Astrocyte (in vitro differentiated cells and primary cell): ENCODE results near the gene GLP2R. TPM values are rescaled to one million over a fixed set of nuclear protein-coding genes. Genes with fewer than 3 reads are reported as not detected.
A peak's percentile ranks its signal among the peaks of the same experiment; 100 is the strongest.

Source experiments
- DNase-seq: peaks from one replicate; pipeline ENCODE4 v3.0.0-alpha.2; 2010; ENCODE audit warnings: low read depth
- FAIRE-seq: peaks from 2 replicates; lab custom pipeline; 2011; peaks lifted over from hg19 to GRCh38; lab: Jason Lieb, UNC
- H2AFZ ChIP-seq: 2 replicates; pipeline ENCODE4 v1.6.0; 2012; ENCODE audit warnings: low read depth, low read length, inconsistent platforms
- H3K27ac ChIP-seq: 2 replicates; pipeline ENCODE4 v1.5.1; 2011; ENCODE audit warnings: low read depth, low read length, inconsistent platforms
- H3K27me3 ChIP-seq: 2 replicates; pipeline ENCODE4 v1.6.0; 2011; ENCODE audit warnings: low read length, inconsistent platforms; ENCODE audit not compliant: insufficient read depth
- H3K36me3 ChIP-seq: 2 replicates; pipeline ENCODE4 v1.5.1; 2011; ENCODE audit warnings: low read length, inconsistent platforms; ENCODE audit not compliant: insufficient read depth
- H3K4me1 ChIP-seq: 2 replicates; pipeline ENCODE4 v1.5.1; 2011; ENCODE audit warnings: low read length, inconsistent platforms; ENCODE audit not compliant: insufficient read depth
- H3K4me2 ChIP-seq: 2 replicates; pipeline ENCODE4 v1.6.0; 2012; ENCODE audit warnings: low read length, inconsistent platforms
- H3K4me3 ChIP-seq: 2 replicates; pipeline ENCODE4 v1.5.1; 2011; ENCODE audit warnings: low read depth, mild to moderate bottlenecking, low read length, inconsistent platforms; ENCODE audit not compliant: insufficient read depth
- H3K79me2 ChIP-seq: 2 replicates; pipeline ENCODE4 v1.6.0; 2012; ENCODE audit warnings: mild to moderate bottlenecking, low read length, inconsistent platforms; ENCODE audit not compliant: insufficient read depth
- H3K9ac ChIP-seq: 2 replicates; pipeline ENCODE4 v1.6.0; 2012; ENCODE audit warnings: mild to moderate bottlenecking, low read length, inconsistent platforms
- H3K9me3 ChIP-seq: 2 replicates; pipeline ENCODE4 v1.5.1; 2012; ENCODE audit warnings: low read depth, mild to moderate bottlenecking, low read length, inconsistent platforms; ENCODE audit not compliant: insufficient read depth
- H4K20me1 ChIP-seq: 2 replicates; pipeline ENCODE4 v1.6.0; 2012; ENCODE audit warnings: low read length, inconsistent platforms; ENCODE audit not compliant: insufficient read depth
- H3K27ac Mint-ChIP-seq: one replicate; pipeline ENCODE4 v1.8.0; 2021; ENCODE audit warnings: mild to moderate bottlenecking, mixed read lengths; ENCODE audit not compliant: unreplicated experiment
- H3K27me3 Mint-ChIP-seq: one replicate; pipeline ENCODE4 v1.8.0; 2021; ENCODE audit warnings: low read depth, mixed read lengths; ENCODE audit not compliant: unreplicated experiment
- H3K36me3 Mint-ChIP-seq: one replicate; pipeline ENCODE4 v1.8.0; 2021; ENCODE audit warnings: low read depth, mixed read lengths; ENCODE audit not compliant: unreplicated experiment
- H3K4me1 Mint-ChIP-seq: one replicate; pipeline ENCODE4 v1.8.0; 2021; ENCODE audit warnings: low read depth, mixed read lengths; ENCODE audit not compliant: unreplicated experiment
- H3K4me3 Mint-ChIP-seq: one replicate; pipeline ENCODE4 v1.8.0; 2021; ENCODE audit warnings: mild to moderate bottlenecking, moderate library complexity, mixed read lengths; ENCODE audit not compliant: unreplicated experiment
- H3K9me3 Mint-ChIP-seq: one replicate; pipeline ENCODE4 v1.8.0; 2021; ENCODE audit warnings: mild to moderate bottlenecking, mixed read lengths; ENCODE audit not compliant: unreplicated experiment
- EZH2 ChIP-seq: IDR thresholded peaks from 2 replicates; pipeline ENCODE4 v1.6.1; 2012; ENCODE audit warnings: mild to moderate bottlenecking, low read length, inconsistent platforms; ENCODE audit not compliant: insufficient read depth
- total RNA-seq: library from RNA; stranded (reverse); gene quantifications from 2 replicates; pipeline ENCODE4 v1.2.1, GENCODE V29; 2021
- TF ChIP-seq, protein P1 (sequence below): IDR thresholded peaks from 2 replicates; pipeline ENCODE4 v1.5.1; 2011; ENCODE audit warnings: low read depth, mild to moderate bottlenecking, inconsistent platforms, low read length, moderate library complexity; ENCODE audit not compliant: insufficient read depth

GLP2R gene
- total RNA-seq, 1 donor from 2014 or later = 0.41 TPM

DNA sequence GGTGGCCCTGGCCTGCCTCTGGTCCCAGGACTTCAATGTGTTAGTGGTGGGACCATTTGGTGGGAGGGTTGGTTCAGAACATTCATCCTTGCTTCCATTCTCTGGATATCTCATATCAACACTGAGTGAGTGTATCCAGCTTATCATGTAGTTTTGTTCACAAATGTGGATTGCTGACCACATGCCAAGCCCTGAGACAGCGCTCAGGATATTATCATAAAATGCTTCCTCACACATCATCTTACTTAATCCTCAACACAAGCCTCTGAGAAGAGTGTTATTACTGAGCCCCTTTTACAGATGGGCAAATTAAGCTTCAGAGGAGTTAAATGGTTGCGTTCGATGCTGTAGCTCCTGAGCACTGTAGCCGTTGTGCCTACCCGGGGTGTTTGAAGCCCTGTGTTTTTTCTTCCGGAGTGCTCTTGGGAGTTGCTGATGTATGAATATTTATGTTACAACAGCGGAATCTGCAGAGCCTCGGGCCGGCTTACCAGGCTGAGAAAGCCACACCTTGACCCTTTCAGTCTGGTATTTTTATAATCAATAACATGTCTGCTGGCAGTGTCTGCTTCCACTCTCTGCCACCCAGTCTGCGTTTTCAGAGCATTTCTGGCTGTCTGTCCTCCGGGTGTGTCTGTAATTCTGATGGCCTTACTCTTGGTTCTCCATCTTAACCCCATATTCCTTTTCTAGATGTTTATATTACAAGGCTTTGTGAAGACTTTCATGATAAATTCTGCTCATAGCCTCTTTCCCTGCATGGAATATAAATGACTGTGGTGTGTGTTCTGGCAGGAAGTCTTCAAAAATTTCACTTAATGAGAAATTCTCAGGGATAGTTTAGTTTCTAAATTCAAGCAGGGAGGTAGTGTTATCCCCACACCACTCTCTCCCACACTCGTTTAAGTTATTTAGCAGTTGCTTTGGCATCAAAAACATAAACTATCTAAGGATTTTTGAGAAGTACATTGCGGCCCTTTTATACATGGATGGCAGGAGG, 2.9 kb downstream of the GLP2R start:
- Histone ChIP-seq H2AFZ (no peak overlapping the region), H3K9me3 (no peaks in the 10 kb centered on the region), H3K79me2 (no peaks in the 10 kb centered on the region), H3K4me2 (no peak overlapping the region), H3K36me3 (no peaks in the 10 kb centered on the region), H3K27me3 (peaks cover 2% of the 10 kb centered on the region), H3K27ac (no peak overlapping the region), H3K4me3 (no peak overlapping the region), H3K9ac (no peak overlapping the region), H3K4me1 (no peaks in the 10 kb centered on the region), H4K20me1 (no peaks in the 10 kb centered on the region)
- no peaks in the 10 kb centered on the region for H3K36me3 Mint-ChIP-seq
- peak; percentile 61 for DNase-seq
- H3K4me3 Mint-ChIP-seq = no peak overlapping the region
- H3K9me3 Mint-ChIP-seq = peaks cover 5% of the 10 kb centered on the region
- FAIRE-seq = no peak
- H3K27ac Mint-ChIP-seq = no peak overlapping the region
- TF ChIP-seq, protein P1, sequence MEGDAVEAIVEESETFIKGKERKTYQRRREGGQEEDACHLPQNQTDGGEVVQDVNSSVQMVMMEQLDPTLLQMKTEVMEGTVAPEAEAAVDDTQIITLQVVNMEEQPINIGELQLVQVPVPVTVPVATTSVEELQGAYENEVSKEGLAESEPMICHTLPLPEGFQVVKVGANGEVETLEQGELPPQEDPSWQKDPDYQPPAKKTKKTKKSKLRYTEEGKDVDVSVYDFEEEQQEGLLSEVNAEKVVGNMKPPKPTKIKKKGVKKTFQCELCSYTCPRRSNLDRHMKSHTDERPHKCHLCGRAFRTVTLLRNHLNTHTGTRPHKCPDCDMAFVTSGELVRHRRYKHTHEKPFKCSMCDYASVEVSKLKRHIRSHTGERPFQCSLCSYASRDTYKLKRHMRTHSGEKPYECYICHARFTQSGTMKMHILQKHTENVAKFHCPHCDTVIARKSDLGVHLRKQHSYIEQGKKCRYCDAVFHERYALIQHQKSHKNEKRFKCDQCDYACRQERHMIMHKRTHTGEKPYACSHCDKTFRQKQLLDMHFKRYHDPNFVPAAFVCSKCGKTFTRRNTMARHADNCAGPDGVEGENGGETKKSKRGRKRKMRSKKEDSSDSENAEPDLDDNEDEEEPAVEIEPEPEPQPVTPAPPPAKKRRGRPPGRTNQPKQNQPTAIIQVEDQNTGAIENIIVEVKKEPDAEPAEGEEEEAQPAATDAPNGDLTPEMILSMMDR = no peak
- no peak for TF ChIP-seq EZH2
- peaks cover 6% of the 10 kb centered on the region for H3K4me1 Mint-ChIP-seq
- H3K27me3 Mint-ChIP-seq = peaks cover 16% of the 10 kb centered on the region

- FAIRE-seq (no peak), DNase-seq (no peak)
- Histone ChIP-seq H3K4me1 (no peaks in the 10 kb centered on the region), H3K27me3 (peaks cover 2% of the 10 kb centered on the region), H3K4me2 (no peak overlapping the region), H3K36me3 (no peaks in the 10 kb centered on the region), H3K79me2 (no peaks in the 10 kb centered on the region), H4K20me1 (no peaks in the 10 kb centered on the region), H3K4me3 (no peak overlapping the region), H3K27ac (no peak overlapping the region), H3K9me3 (no peaks in the 10 kb centered on the region), H3K9ac (no peak overlapping the region), H2AFZ (no peak overlapping the region)
- Mint-ChIP-seq H3K9me3 (peaks cover 10% of the 10 kb centered on the region), H3K27me3 (peaks cover 8% of the 10 kb centered on the region), H3K27ac (no peak overlapping the region), H3K4me3 (no peak overlapping the region), H3K4me1 (peaks cover 6% of the 10 kb centered on the region), H3K36me3 (no peaks in the 10 kb centered on the region)
- no peak for TF ChIP-seq EZH2
- TF ChIP-seq, protein P1 = no peak
Observed at GRCh38 chr17:9829343-9829742, 3.6 kb downstream of the GLP2R start.

DNA sequence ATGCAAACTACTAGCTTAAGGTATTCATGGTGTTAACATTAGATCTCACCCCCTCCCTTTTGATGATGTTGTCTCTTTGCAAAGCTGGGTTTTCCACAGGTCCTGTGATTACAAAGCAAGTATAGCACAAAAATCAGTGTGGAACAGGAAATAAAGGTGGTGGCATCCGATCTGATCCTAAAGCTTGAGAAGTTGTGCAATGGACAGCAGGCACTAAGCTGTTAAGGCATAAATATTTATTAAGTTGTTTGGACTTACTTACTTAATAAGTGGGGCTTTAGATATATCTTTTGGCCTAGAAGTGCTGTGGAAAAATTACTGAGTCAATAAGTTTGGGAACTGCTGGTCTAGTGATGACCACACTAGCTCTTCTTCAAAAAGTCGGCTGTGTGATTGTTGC, 5.0 kb downstream of the GLP2R start:
- Histone ChIP-seq H3K36me3 (no peaks in the 10 kb centered on the region), H3K4me3 (no peak overlapping the region), H2AFZ (no peak overlapping the region), H3K9ac (no peak overlapping the region), H3K79me2 (no peaks in the 10 kb centered on the region), H3K9me3 (no peaks in the 10 kb centered on the region), H3K27me3 (no peaks in the 10 kb centered on the region), H3K4me1 (no peaks in the 10 kb centered on the region), H4K20me1 (no peaks in the 10 kb centered on the region), H3K27ac (no peak overlapping the region), H3K4me2 (no peak overlapping the region)
- Mint-ChIP-seq H3K27ac (no peak overlapping the region), H3K4me1 (peaks cover 9% of the 10 kb centered on the region), H3K36me3 (no peaks in the 10 kb centered on the region), H3K4me3 (no peak overlapping the region), H3K27me3 (peaks cover 6% of the 10 kb centered on the region), H3K9me3 (peaks cover 10% of the 10 kb centered on the region)
- DNase-seq (no peak), FAIRE-seq (no peak)
- TF ChIP-seq EZH2 = no peak
- TF ChIP-seq, protein P1 = no peak
